GM23338 (cell line): ENCODE data around the gene CLIC3. TPM values are rescaled to one million over a fixed set of nuclear protein-coding genes. Genes with fewer than 3 reads are reported as not detected.

ENCODE experiments used
- ATAC-seq: fragments of 200-7000 bp; cut with Tn5 transposase; 3 replicates; pipeline ENCODE4 v1.9.1; 2020
- DNase-seq: peaks from one replicate; pipeline ENCODE4 v3.0.0-alpha.2; 2015; ENCODE audit warnings: low spot score
- H2AFZ ChIP-seq: fragments of 200-600 bp; sonication (generic); 2 replicates; pipeline ENCODE4 v1.8.0; 2016; ENCODE audit warnings: antibody characterized with exemption, mild to moderate bottlenecking, moderate library complexity
- H3F3A ChIP-seq: fragments of 200-600 bp; sonication (generic); replicated peaks from 2 replicates; pipeline ENCODE4 v1.8.0; 2017; ENCODE audit warnings: antibody characterized with exemption, mixed run types, low read depth
- H3K27ac ChIP-seq: fragments of 200-600 bp; sonication (generic); 2 replicates; pipeline ENCODE4 v1.6.1; 2016; ENCODE audit warnings: low read depth
- H3K27me3 ChIP-seq: fragments of 200-600 bp; sonication (generic); 2 replicates; pipeline ENCODE4 v1.8.0; 2016; ENCODE audit warnings: mild to moderate bottlenecking, mixed run types, moderate library complexity; ENCODE audit not compliant: insufficient read depth
- H3K36me3 ChIP-seq: fragments of 200-600 bp; sonication (generic); 2 replicates; pipeline ENCODE4 v1.8.0; 2016; ENCODE audit warnings: mild to moderate bottlenecking; ENCODE audit not compliant: insufficient read depth
- H3K4me1 ChIP-seq: fragments of 200-600 bp; sonication (generic); 2 replicates; pipeline ENCODE4 v1.8.0; 2016; ENCODE audit warnings: mild to moderate bottlenecking, moderate library complexity; ENCODE audit not compliant: insufficient read depth
- H3K4me2 ChIP-seq: fragments of 200-600 bp; sonication (generic); 2 replicates; pipeline ENCODE4 v1.7.1; 2017; ENCODE audit warnings: mixed run types
- H3K4me3 ChIP-seq: fragments of 200-600 bp; sonication (generic); 2 replicates; pipeline ENCODE4 v1.6.1; 2016; ENCODE audit warnings: mixed run types
- H3K79me2 ChIP-seq: fragments of 200-600 bp; sonication (generic); replicated peaks from 2 replicates; pipeline ENCODE4 v1.8.0; 2017; ENCODE audit warnings: mild to moderate bottlenecking; ENCODE audit not compliant: insufficient read depth
- H3K9me2 ChIP-seq: fragments of 200-600 bp; sonication (generic); 2 replicates; pipeline ENCODE4 v1.8.0; 2017; ENCODE audit not compliant: insufficient read depth
- H4K20me1 ChIP-seq: fragments of 200-600 bp; sonication (generic); replicated peaks from 2 replicates; pipeline ENCODE4 v1.8.0; 2017; ENCODE audit warnings: mild to moderate bottlenecking; ENCODE audit not compliant: insufficient read depth
- H3K27ac Mint-ChIP-seq: 2 replicates; pipeline ENCODE4 v1.8.0; 2020; ENCODE audit warnings: inconsistent platforms, mild to moderate bottlenecking, moderate library complexity, mixed read lengths
- H3K27me3 Mint-ChIP-seq: 3 replicates; pipeline ENCODE4 v1.8.0; 2022; ENCODE audit warnings: low read depth, mild to moderate bottlenecking, moderate library complexity, mixed read lengths, inconsistent platforms; ENCODE audit not compliant: insufficient read depth, poor library complexity
- H3K36me3 Mint-ChIP-seq: 3 replicates; pipeline ENCODE4 v1.8.0; 2021; ENCODE audit warnings: low read depth, mild to moderate bottlenecking, inconsistent platforms, moderate library complexity, mixed read lengths
- H3K4me1 Mint-ChIP-seq: 3 replicates; pipeline ENCODE4 v1.8.0; 2020; ENCODE audit warnings: mild to moderate bottlenecking, inconsistent platforms, mixed read lengths
- H3K4me3 Mint-ChIP-seq: 3 replicates; pipeline ENCODE4 v1.8.0; 2021; ENCODE audit warnings: moderate library complexity, mild to moderate bottlenecking, inconsistent platforms, mixed read lengths
- H3K9me3 Mint-ChIP-seq: 3 replicates; pipeline ENCODE4 v1.8.0; 2020; ENCODE audit warnings: moderate library complexity, mild to moderate bottlenecking, inconsistent platforms, mixed read lengths
- CREB1 ChIP-seq: fragments of 250-450 bp; sonication (Bioruptor Pico); IDR thresholded peaks from 2 replicates; pipeline ENCODE4 v1.5.0; 2020; ENCODE audit warnings: low read depth, mild to moderate bottlenecking, moderate library complexity
- ETS1 ChIP-seq: IDR thresholded peaks from 2 replicates; pipeline ENCODE4 v1.6.1; 2016; ENCODE audit warnings: antibody characterized with exemption
- EZH2phosphoT487 ChIP-seq: fragments of 200-600 bp; sonication (generic); IDR thresholded peaks from one replicate; pipeline ENCODE4 v1.8.1; 2018; ENCODE audit warnings: antibody characterized with exemption; ENCODE audit not compliant: unreplicated experiment
- JUNB ChIP-seq: IDR thresholded peaks from one replicate; pipeline ENCODE4 v1.6.1; 2016; ENCODE audit warnings: antibody characterized with exemption; ENCODE audit not compliant: unreplicated experiment
- NANOG ChIP-seq: IDR thresholded peaks from 2 replicates; pipeline ENCODE4 v1.6.1; 2016; ENCODE audit warnings: antibody characterized with exemption, borderline replicate concordance
- STAT1 ChIP-seq: IDR thresholded peaks from one replicate; pipeline ENCODE4 v1.6.1; 2016; ENCODE audit warnings: antibody characterized with exemption; ENCODE audit not compliant: unreplicated experiment
- ZNF114 ChIP-seq: fragments of 250-450 bp; sonication (Bioruptor Pico); IDR thresholded peaks from 2 replicates; pipeline ENCODE4 v1.5.0; 2020; ENCODE audit warnings: mild to moderate bottlenecking, moderate library complexity
- ZNF331 ChIP-seq: fragments of 250-450 bp; sonication (Bioruptor Pico); IDR thresholded peaks from 2 replicates; pipeline ENCODE4 v1.5.0; 2020; ENCODE audit warnings: low read depth, mild to moderate bottlenecking, moderate library complexity
- polyA plus RNA-seq: library from polyadenylated mRNA; unstranded; fragments of >200 nt; fragmentation: Nextera tagmentation; extraction: Ambion mirVana; gene quantifications from 2 replicates; pipeline ENCODE4 v1.2.1, GENCODE V29; 2016
- total RNA-seq: library from RNA; depleted of rRNA; stranded (reverse); fragments of >200 nt; shearing (Covaris generic); gene quantifications from 2 replicates; pipeline ENCODE4 v1.2.3, GENCODE V29; 2014
- TF ChIP-seq, protein P1 (sequence below): fragments of 250-450 bp; sonication (Bioruptor Pico); IDR thresholded peaks from 2 replicates; pipeline ENCODE4 v1.5.0; 2020; ENCODE audit warnings: mild to moderate bottlenecking, moderate library complexity

Gene CLIC3
- total and polyA plus RNA-seq, 2 experiments from 2014 or later: 0.53 to 0.56 TPM

GRCh38 chr9:137031904-137032640 lies 35.7 kb upstream of the CLIC3 start, which contains the start of gene FUT7:
Gene FUT7 (minus strand): TSS chr9:137032088. CDS start chr9:137031991, 97 bp downstream.
- Histone ChIP-seq H3K27ac (no peak within 1 kb of the TSS), H3K36me3 (no peaks in the 10 kb centered on the region), H3F3A (0 out of 2 replicates have a peak, but pooled peaks cover 3% of the 10 kb centered on the region), H3K4me2 (no peak within 1 kb of the TSS), H3K27me3 (peaks cover 16% of the 10 kb centered on the region), H4K20me1 (no peaks in the 10 kb centered on the region), H3K9me2 (no peaks in the 10 kb centered on the region), H3K79me2 (no peaks in the 10 kb centered on the region), H3K4me3 (no peak within 1 kb of the TSS), H3K4me1 (0 out of 2 replicates have a peak, but pooled peaks cover 3% of the 10 kb centered on the region), H2AFZ (no peak within 1 kb of the TSS)
- no peak for ATAC-seq
- no peak within 1 kb of the TSS for H3K4me3 Mint-ChIP-seq
- no peaks in the 10 kb centered on the region for H3K36me3 Mint-ChIP-seq
- TF ChIP-seq ZNF331 (CRISPR knock-in tag): no peak
- H3K27ac Mint-ChIP-seq: no peak within 1 kb of the TSS
- no peaks in the 10 kb centered on the region; the same call in 2 of the 3 replicates for H3K4me1 Mint-ChIP-seq
- H3K9me3 Mint-ChIP-seq: no peaks in the 10 kb centered on the region
- DNase-seq: no peak
- H3K27me3 Mint-ChIP-seq: peaks cover 23% of the 10 kb centered on the region

DNA sequence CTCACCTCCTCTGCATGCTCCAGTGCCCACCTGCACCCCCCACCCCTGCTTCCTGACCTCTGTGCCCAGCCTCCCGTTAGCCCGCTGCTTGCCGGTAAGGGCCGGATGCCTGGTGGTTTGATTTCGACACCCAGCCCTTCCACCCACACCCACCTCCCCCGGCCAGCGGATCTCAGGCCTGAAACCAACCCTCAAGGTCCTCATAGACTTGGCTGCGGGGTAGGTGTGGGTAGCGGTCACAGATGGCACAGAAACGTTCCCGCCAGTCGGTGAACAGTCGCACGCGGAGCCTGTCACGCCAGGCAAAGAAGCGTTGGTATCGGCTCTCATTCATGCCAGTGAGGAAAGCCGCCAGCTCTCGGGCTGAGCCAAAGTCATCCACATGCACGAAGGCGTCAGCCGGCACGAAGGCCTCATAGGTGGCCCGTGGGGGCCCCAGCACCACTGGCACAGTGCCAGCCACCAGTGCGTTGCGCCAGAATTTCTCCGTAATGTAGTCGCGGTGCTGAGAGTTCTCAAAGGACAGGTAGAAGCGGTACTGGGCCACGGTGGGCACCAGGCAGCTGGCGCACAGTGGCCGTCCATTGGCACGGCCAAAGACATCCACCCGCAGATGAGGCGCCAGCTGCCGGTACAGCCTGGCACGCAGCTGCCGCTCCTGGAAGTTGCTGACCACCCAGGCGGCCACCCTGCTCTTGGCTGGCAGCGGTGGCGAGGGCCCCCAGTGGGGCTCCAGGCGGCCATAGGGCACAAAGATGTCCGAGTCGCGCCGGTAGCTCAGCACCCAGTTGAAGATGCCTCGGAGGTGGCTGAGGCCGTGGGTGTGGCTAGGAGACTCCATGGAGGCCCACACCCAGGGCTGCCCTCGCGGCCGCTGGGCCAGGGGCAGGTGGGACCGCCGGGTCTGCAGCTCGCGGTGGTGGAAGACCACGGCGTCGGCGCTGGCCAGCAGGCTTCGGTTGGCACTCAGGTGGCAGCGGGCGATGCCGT lies 34.5 kb upstream of the CLIC3 start:
- H3K36me3 ChIP-seq: no peaks in the 10 kb centered on the region
- H3K9me3 Mint-ChIP-seq: no peaks in the 10 kb centered on the region
- no peak overlapping the region for H2AFZ ChIP-seq
- no peaks in the 10 kb centered on the region for H3K9me2 ChIP-seq
- H3K27me3 ChIP-seq: peaks cover 21% of the 10 kb centered on the region
- no peak for ATAC-seq
- H3K4me3 Mint-ChIP-seq: no peak overlapping the region
- no peak for DNase-seq
- H3K4me1 ChIP-seq: 0 out of 2 replicates have a peak, but pooled peaks cover 3% of the 10 kb centered on the region
- H4K20me1 ChIP-seq: no peaks in the 10 kb centered on the region
- no peaks in the 10 kb centered on the region for H3K36me3 Mint-ChIP-seq
- no peaks in the 10 kb centered on the region for H3K79me2 ChIP-seq
- H3K27me3 Mint-ChIP-seq: peaks cover 26% of the 10 kb centered on the region
- H3K27ac ChIP-seq: no peak overlapping the region
- 0 out of 2 replicates have a peak, but pooled peaks cover 3% of the 10 kb centered on the region for H3F3A ChIP-seq
- H3K4me2 ChIP-seq: no peak overlapping the region
- H3K4me1 Mint-ChIP-seq: no peaks in the 10 kb centered on the region; the same call in 2 of the 3 replicates
- H3K4me3 ChIP-seq: no peak overlapping the region
- no peak overlapping the region for H3K27ac Mint-ChIP-seq
- no peak for TF ChIP-seq ZNF331 (CRISPR knock-in tag)
- no peak for TF ChIP-seq ETS1
- no peak for TF ChIP-seq CREB1
- TF ChIP-seq ZNF114: no peak
- no peak for TF ChIP-seq EZH2phosphoT487
- TF ChIP-seq, protein P1, sequence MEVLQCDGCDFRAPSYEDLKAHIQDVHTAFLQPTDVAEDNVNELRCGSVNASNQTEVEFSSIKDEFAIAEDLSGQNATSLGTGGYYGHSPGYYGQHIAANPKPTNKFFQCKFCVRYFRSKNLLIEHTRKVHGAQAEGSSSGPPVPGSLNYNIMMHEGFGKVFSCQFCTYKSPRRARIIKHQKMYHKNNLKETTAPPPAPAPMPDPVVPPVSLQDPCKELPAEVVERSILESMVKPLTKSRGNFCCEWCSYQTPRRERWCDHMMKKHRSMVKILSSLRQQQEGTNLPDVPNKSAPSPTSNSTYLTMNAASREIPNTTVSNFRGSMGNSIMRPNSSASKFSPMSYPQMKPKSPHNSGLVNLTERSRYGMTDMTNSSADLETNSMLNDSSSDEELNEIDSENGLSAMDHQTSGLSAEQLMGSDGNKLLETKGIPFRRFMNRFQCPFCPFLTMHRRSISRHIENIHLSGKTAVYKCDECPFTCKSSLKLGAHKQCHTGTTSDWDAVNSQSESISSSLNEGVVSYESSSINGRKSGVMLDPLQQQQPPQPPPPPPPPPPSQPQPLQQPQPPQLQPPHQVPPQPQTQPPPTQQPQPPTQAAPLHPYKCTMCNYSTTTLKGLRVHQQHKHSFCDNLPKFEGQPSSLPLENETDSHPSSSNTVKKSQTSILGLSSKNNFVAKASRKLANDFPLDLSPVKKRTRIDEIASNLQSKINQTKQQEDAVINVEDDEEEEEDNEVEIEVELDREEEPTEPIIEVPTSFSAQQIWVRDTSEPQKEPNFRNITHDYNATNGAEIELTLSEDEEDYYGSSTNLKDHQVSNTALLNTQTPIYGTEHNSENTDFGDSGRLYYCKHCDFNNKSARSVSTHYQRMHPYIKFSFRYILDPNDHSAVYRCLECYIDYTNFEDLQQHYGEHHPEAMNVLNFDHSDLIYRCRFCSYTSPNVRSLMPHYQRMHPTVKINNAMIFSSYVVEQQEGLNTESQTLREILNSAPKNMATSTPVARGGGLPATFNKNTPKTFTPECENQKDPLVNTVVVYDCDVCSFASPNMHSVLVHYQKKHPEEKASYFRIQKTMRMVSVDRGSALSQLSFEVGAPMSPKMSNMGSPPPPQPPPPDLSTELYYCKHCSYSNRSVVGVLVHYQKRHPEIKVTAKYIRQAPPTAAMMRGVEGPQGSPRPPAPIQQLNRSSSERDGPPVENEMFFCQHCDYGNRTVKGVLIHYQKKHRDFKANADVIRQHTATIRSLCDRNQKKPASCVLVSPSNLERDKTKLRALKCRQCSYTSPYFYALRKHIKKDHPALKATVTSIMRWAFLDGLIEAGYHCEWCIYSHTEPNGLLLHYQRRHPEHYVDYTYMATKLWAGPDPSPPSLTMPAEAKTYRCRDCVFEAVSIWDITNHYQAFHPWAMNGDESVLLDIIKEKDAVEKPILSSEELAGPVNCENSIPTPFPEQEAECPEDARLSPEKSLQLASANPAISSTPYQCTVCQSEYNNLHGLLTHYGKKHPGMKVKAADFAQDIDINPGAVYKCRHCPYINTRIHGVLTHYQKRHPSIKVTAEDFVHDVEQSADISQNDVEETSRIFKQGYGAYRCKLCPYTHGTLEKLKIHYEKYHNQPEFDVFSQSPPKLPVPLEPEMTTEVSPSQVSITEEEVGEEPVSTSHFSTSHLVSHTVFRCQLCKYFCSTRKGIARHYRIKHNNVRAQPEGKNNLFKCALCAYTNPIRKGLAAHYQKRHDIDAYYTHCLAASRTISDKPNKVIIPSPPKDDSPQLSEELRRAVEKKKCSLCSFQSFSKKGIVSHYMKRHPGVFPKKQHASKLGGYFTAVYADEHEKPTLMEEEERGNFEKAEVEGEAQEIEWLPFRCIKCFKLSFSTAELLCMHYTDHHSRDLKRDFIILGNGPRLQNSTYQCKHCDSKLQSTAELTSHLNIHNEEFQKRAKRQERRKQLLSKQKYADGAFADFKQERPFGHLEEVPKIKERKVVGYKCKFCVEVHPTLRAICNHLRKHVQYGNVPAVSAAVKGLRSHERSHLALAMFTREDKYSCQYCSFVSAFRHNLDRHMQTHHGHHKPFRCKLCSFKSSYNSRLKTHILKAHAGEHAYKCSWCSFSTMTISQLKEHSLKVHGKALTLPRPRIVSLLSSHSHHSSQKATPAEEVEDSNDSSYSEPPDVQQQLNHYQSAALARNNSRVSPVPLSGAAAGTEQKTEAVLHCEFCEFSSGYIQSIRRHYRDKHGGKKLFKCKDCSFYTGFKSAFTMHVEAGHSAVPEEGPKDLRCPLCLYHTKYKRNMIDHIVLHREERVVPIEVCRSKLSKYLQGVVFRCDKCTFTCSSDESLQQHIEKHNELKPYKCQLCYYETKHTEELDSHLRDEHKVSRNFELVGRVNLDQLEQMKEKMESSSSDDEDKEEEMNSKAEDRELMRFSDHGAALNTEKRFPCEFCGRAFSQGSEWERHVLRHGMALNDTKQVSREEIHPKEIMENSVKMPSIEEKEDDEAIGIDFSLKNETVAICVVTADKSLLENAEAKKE (CRISPR knock-in tag): no peak
- no peak for TF ChIP-seq NANOG
- no peak for TF ChIP-seq STAT1
- TF ChIP-seq JUNB: no peak
